Measurements from ENCODE around the gene ZCWPW2.
A peak's percentile ranks its signal among the peaks of the same experiment; 100 is the strongest.

ZCWPW2 gene

GRCh38 chr3:28386049-28386448 is 37.5 kb downstream of the ZCWPW2 start:
- no peak for DNase-seq

GRCh38 chr3:28388978-28389377 is 40.5 kb downstream of the ZCWPW2 start:
- DNase-seq, result no peak

DNA sequence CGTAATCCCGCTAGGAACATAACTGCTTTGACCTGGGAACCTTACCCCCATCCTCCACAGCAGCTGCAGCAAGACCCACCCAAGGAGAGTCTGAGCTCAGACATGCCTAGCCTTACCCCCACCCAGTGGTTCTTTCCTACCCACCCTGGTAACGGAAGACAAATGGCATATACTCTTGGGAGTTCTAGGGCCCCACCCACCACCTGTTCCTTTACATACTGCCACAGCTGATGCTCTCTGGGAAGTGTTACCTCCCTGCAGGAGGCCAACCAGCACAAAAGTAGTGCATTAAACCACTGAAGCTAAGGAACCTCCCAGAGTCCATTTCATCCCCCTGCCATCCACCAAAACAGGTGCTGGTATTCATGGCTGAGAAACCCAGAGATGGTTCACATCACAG is 50.7 kb downstream of the ZCWPW2 start:
- no peak for DNase-seq

- DNase-seq, result no peak
Observed at GRCh38 chr3:28406241-28406640, 57.7 kb downstream of the ZCWPW2 start.

GRCh38 chr3:28449398-28449797 is 100.9 kb downstream of the ZCWPW2 start:
- DNase-seq, result no peak

DNA sequence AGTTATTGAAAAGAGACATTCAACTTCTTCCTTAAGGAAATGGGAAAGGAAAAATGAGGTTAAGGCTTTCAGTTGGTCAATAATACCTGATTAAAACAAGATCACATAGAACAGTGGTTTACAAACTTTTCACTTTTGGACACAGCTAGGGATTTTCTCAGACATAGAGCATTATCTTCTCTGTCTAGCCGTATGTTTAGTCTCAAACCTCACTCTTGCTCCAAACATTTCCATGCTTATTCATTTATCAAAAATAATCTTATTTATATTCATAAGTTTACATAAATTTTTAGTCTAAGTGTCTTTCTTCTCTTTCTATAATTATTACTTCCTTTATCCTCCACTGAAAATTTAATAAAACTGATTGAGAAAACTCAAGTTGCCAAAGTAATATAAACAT is 114.3 kb downstream of the ZCWPW2 start:
- DNase-seq, result no peak

- DNase-seq, result no peak
Observed at GRCh38 chr3:28467414-28467813, 118.9 kb downstream of the ZCWPW2 start.

DNA sequence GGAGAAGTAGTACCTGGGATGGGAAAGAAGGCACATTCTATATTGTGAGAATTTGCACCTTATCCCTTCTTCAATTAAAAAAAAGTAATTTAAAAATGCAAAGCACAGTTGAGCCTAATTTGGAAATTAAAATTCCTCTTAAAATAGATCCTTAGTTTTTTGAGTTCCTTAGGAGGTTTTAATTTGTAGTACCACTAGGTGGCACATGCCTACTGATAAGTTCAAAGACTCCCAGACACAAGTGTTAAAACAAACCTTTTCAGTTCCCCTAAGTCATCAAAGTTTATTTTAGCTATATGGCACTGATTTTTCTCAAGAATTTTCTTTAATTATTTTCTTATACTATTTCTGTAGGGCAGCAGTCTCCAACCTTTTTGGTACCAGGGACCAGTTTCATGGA is 127.7 kb downstream of the ZCWPW2 start:
- DNase-seq, result peak in 1 of 2 donors; percentile 30

DNA sequence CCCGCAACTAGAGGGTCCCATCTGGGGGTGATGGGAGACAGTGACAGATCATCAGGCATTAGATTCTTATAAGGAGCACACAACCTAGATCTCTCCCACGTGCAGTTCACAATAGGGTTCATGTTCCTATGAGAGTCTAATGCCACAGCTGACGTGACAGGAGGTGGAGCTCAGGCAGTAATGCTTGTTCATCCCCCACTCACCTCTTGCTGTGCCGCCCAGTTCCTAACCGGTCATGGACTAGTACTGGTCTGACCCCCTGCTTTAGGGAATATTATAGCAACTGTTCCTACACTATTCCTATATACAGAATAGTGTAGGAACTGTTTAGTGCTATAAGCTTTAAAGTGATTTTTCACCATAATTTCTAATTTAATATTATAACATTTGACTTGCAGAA is 128.2 kb downstream of the ZCWPW2 start:
- no peak for DNase-seq

- no peak for DNase-seq
Observed at GRCh38 chr3:28485164-28485563, 136.6 kb downstream of the ZCWPW2 start.

- DNase-seq, result no peak
Observed at GRCh38 chr3:28495301-28495700, 146.8 kb downstream of the ZCWPW2 start.

DNA sequence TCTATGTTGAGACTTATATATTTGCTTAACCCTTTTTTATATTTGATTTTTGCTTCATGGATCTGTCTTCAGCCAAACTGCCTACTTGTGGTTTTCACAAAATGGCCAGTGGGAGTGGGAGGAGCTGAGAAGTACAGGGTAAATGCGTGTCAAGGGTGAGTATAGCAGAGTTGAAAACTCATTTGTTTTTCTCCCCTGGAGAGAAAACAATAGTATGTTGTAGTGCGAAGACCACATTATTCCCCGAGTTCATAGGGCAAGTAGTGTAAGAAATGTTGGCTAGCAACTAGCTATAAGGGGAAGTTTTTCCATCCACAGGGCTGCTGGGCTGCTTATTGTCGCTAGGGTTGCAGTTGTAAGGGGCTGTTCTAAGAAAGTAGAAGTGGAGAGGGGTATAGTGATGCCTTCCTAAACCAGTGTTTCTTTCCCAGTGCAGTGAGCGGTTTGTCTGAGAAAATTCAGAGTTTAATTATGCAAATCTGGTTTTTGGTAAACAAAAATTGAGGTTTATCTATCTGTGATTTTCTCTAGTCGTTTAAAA is 153.9 kb downstream of the ZCWPW2 start:
- no peak for DNase-seq

- no peak for DNase-seq
Observed at GRCh38 chr3:28504976-28505375, 156.5 kb downstream of the ZCWPW2 start.

GRCh38 chr3:28521663-28522062 is 173.1 kb downstream of the ZCWPW2 start:
- no peak for DNase-seq

DNA sequence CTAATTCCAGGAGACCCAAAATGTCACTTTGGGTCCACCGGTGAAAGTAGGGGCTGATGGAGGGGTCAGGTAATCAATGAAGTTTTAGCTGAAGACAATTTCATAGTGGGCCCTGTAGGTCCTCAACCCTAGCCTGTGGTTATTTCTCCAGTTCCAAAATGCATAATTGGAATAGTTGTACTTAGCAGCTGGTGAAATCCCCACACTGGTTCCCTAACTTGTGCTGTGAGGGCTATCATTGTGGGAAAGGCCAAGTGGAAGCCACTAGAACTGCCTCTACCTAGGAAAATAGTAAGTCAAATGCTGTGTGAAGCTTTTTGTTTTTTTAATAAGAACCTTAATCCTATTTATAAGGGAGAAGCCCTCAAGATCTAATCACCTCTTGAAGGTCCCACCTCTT is 193.8 kb downstream of the ZCWPW2 start:
- DNase-seq, result no peak

DNA sequence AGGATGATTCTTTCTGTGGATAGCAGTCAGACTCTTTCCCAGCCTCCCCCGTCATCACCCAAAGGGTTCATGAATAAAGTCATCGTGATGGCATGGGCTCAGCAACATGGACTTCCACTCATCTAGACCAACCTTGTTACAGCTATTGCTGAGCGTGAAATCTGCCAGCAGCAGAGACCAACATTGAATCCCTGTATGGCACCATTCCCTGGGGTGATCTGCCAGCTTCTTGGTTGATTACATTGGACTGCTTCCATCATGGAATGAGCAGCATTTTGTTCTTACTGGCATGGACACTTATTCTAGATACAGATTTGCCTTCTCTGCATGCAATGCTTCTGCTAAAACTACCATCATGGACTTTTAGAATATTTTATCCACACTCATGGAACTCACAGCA is 195.7 kb downstream of the ZCWPW2 start:
- DNase-seq, result no peak

DNA sequence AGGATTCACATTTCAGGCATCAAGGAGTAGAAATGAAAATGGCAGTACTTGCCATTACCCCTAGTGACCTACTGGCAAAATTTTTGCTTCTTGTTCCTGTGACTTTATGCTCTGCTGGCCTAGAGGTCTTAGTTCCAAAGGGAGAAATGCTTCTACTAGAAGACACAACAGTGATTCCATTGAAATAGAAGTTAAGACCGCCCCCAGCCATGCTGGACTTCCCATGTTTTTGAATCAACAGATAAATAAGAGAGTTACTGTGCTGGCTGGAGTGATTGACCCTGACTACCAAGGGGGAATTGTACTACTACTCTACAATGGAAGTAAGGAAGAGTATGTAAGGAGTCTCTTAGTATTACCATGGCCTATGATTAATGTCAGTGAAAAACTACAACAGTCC is 196.3 kb downstream of the ZCWPW2 start:
- no peak for DNase-seq

GRCh38 chr3:28547677-28548076 is 199.2 kb downstream of the ZCWPW2 start:
- no peak for DNase-seq

- DNase-seq, result no peak
Observed at GRCh38 chr3:28553175-28553574, 204.7 kb downstream of the ZCWPW2 start.

- no peak for DNase-seq
Observed at GRCh38 chr3:28556195-28556594, 207.7 kb downstream of the ZCWPW2 start.

DNA sequence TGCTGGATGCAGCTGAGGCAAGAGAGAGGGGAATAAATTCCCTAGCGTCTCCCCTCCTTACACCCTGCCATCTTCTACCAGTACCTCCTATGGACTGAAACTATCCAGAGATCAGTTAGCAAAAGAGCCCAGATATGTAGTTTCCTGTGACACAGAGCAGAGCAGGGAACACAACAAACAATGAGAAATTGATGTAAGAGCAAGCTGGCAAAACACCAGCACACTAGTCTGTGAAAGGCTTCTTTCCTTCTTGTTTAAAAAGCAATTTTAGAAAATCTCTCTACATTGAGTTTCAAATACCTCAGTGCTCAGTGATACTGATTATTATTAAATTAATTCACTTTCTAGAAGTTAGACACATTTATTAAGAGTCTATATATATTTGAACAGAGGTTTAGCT is 215.7 kb downstream of the ZCWPW2 start:
- no peak for DNase-seq

GRCh38 chr3:28569357-28569756 is 220.8 kb downstream of the ZCWPW2 start:
- no peak for DNase-seq

GRCh38 chr3:28574036-28574435 is 225.5 kb downstream of the ZCWPW2 start:
- no peak for DNase-seq

DNA sequence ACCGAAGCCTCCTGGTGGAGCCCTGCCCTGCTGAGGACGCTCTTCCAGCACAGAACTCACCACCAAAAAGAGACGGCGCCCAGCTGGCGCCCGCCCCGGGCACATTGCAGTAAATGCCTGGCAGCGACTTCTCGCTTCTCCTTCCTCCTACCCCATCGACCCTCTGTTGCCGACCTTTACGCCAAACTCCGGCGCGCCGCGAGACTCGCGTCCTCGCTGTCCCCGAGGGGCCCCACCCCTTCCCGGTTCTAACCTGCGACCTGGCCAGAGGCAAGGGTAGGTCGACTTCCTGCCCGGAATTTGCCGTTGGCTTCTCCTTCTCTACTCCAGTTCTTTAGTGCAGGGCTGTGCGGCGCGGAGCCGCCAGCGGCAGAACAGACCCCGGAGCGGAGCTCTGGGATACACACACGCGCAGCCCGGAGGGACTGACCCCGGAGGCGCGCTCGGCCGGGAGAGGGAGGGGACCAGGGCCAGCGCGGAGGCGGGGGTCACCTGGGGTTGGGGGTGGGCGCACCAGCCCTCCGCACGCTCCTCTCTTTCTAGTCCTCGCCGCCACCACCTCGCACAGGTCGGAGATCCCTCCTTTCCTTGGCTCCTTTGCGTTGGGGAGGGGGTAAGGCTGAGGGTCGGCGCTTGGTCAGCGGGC is 226.7 kb downstream of the ZCWPW2 start:
- peak in 1 of 2 donors; percentile 2 for DNase-seq

Data from hippocampal formation (tissue), 2 donors.